ENCODE results near the gene HES7. TPM values are rescaled to one million over a fixed set of nuclear protein-coding genes. Genes with fewer than 3 reads are reported as not detected.
"Not testable (repeated sequence)": the region's sequence is repeated elsewhere in the genome, so short reads cannot be mapped to it uniquely, and the experiment has no call there.

Gene HES7
- total and polyA plus RNA-seq, 2 experiments from 2014 or later = not detected

DNA sequence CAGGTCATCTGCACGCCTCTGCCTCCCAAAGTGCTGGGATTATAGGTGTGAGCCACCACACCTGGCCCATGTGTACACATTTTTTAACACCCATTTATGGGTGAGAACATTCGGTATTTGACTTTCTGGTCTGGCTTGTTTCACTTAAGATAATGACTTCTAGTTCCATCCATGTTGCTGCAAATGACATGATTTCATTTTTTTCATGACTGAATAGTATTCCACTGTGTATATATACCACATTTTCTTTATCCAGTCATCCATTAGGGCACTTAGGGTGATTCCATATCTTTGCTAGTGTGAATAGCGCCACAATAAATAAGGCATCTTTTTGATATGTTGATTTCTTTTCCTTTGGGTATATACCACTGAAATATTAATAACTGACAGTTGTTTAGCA lies 42.0 kb downstream of the HES7 start:
- H3K9ac ChIP-seq = no peak overlapping the region
- H3K4me3 ChIP-seq = no peak overlapping the region
- no peaks in the 10 kb centered on the region for H3K9me3 ChIP-seq (ENCODE audit: low read depth)
- WGBS, 2 experiments (ENCODE audit: low coverage in 1 of 2, low lambda C conversion rate in 2 of 2, missing lambda C conversion rate in 2 of 2) = 66 to 75% methylated on average over 3 of the region's 3 CpGs
- H4K20me1 ChIP-seq (ENCODE audit: insufficient read depth) = no peaks in the 10 kb centered on the region
- TF ChIP-seq EZH2phosphoT487 (IDR thresholded peaks at IDR 0.05; ENCODE audit: insufficient read depth, low read depth) (no peak), EZH2 (IDR thresholded peaks at IDR 0.05; ENCODE audit: insufficient read depth, poor library complexity, severe bottlenecking) (no peak)
- H3K27me3 ChIP-seq (replicated peaks; ENCODE audit: insufficient read depth) = peaks cover 18% of the 10 kb centered on the region; the same call in 1 of the 2 replicates
- H3K79me2 ChIP-seq (ENCODE audit: insufficient read depth) = no peaks in the 10 kb centered on the region
- no peaks in the 10 kb centered on the region for H3K4me1 ChIP-seq (ENCODE audit: insufficient read depth)
- no peaks in the 10 kb centered on the region for H3F3A ChIP-seq (ENCODE audit: insufficient read depth)
- H3K9me2 ChIP-seq (ENCODE audit: insufficient read depth) = no peaks in the 10 kb centered on the region
- H3K4me2 ChIP-seq (ENCODE audit: unreplicated experiment) = no peak overlapping the region
- H3K27ac ChIP-seq = no peak overlapping the region
- in situ Hi-C loops (cut with MboI) = no loop called here
- no peak for DNase-seq
- H2AFZ ChIP-seq = no peak overlapping the region
- no peaks in the 10 kb centered on the region for H3K36me3 ChIP-seq (ENCODE audit: low read depth)

DNA sequence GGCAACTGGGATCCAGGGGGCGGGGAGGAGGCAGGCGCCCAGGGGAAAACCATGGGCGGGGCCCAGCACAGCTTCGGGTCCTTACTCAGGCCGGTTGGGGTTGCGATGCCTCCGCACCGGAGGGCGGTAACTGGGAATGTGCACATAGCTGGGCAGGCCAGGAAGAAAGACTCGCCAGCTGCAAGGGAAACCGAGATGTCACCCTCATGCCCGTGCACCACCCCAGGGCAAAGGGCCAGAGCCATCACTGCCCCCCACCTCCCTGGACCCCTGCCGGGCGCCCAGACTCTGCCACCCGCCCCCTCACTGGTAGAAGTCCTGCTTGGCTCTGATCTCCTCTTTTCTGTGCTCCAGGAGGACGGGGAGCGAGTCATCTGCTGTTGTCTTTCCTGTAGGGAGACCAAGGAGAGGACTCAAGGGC lies 43.1 kb downstream of the HES7 start:
- Histone ChIP-seq H2AFZ (peak overlapping the region; percentile 83; the same call in 1 of the 2 replicates), H3F3A (ENCODE audit: insufficient read depth) (no peaks in the 10 kb centered on the region), H3K9me2 (ENCODE audit: insufficient read depth) (no peaks in the 10 kb centered on the region), H3K79me2 (ENCODE audit: insufficient read depth) (no peaks in the 10 kb centered on the region), H3K4me3 (no peak overlapping the region), H3K9me3 (ENCODE audit: low read depth) (no peaks in the 10 kb centered on the region), H3K27ac (no peak overlapping the region), H4K20me1 (ENCODE audit: insufficient read depth) (no peaks in the 10 kb centered on the region), H3K36me3 (ENCODE audit: low read depth) (no peaks in the 10 kb centered on the region), H3K27me3 (replicated peaks; ENCODE audit: insufficient read depth) (peaks cover 18% of the 10 kb centered on the region; the same call in 1 of the 2 replicates), H3K4me2 (ENCODE audit: unreplicated experiment) (no peak overlapping the region), H3K4me1 (ENCODE audit: insufficient read depth) (no peaks in the 10 kb centered on the region), H3K9ac (no peak overlapping the region)
- peak; percentile 45 for DNase-seq
- TF ChIP-seq EZH2 (IDR thresholded peaks at IDR 0.05; ENCODE audit: insufficient read depth, poor library complexity, severe bottlenecking) (no peak), EZH2phosphoT487 (IDR thresholded peaks at IDR 0.05; ENCODE audit: insufficient read depth, low read depth) (no peak)
- 30 to 39% methylated on average over 10 to 14 of the region's 17 CpGs for WGBS, 2 experiments (ENCODE audit: low coverage in 1 of 2, low lambda C conversion rate in 2 of 2, missing lambda C conversion rate in 2 of 2)
- in situ Hi-C loops (cut with MboI) = no loop called here

DNA sequence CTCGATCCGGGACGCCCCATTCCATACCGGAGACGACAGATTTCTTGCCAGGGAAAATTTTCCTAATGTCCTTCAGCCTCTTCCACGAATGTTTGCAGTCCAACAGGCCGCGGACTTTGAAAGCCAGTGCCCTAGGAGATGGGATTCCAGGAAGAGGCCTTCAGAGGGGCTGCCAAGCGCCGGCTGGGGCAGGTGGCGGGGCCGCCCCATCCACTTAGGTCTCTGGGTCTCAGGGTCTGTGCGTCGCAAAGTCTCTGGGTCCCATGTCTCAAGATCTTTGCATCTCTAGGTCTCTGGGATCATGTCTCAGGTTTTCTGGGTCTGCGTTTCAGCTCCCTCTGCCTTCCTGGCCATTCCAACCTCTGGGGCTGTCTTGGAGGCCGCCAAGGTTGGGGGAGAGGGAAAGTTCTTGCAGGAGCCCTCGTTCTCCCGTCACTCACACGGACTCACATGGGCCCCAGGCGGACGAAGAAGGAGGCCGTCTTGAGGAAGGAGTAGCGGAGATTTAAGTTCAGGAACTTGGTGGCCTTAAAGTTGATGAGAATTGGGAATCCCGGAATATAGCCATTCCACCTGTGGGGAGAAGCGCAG lies 43.6 kb downstream of the HES7 start:
- Histone ChIP-seq H3K4me1 (ENCODE audit: insufficient read depth) (no peaks in the 10 kb centered on the region), H3K4me2 (ENCODE audit: unreplicated experiment) (peak overlapping the region; percentile 73), H2AFZ (peak overlapping the region; percentile 83), H3K79me2 (ENCODE audit: insufficient read depth) (no peaks in the 10 kb centered on the region), H3F3A (ENCODE audit: insufficient read depth) (no peaks in the 10 kb centered on the region), H3K9me3 (ENCODE audit: low read depth) (no peaks in the 10 kb centered on the region), H3K36me3 (ENCODE audit: low read depth) (no peaks in the 10 kb centered on the region), H4K20me1 (ENCODE audit: insufficient read depth) (no peaks in the 10 kb centered on the region), H3K27me3 (replicated peaks; ENCODE audit: insufficient read depth) (peaks cover 22% of the 10 kb centered on the region), H3K9ac (no peak overlapping the region), H3K9me2 (ENCODE audit: insufficient read depth) (no peaks in the 10 kb centered on the region), H3K4me3 (peak overlapping the region; percentile 68), H3K27ac (no peak overlapping the region)
- in situ Hi-C loops (cut with MboI) = no loop called here
- TF ChIP-seq EZH2 (IDR thresholded peaks at IDR 0.05; ENCODE audit: insufficient read depth, poor library complexity, severe bottlenecking) = no peak
- TF ChIP-seq EZH2phosphoT487 (IDR thresholded peaks at IDR 0.05; ENCODE audit: insufficient read depth, low read depth) = no peak
- no peak for DNase-seq
- 16 to 19% methylated on average over 22 to 25 of the region's 25 CpGs for WGBS, 2 experiments (ENCODE audit: low coverage in 1 of 2, low lambda C conversion rate in 2 of 2, missing lambda C conversion rate in 2 of 2)

DNA sequence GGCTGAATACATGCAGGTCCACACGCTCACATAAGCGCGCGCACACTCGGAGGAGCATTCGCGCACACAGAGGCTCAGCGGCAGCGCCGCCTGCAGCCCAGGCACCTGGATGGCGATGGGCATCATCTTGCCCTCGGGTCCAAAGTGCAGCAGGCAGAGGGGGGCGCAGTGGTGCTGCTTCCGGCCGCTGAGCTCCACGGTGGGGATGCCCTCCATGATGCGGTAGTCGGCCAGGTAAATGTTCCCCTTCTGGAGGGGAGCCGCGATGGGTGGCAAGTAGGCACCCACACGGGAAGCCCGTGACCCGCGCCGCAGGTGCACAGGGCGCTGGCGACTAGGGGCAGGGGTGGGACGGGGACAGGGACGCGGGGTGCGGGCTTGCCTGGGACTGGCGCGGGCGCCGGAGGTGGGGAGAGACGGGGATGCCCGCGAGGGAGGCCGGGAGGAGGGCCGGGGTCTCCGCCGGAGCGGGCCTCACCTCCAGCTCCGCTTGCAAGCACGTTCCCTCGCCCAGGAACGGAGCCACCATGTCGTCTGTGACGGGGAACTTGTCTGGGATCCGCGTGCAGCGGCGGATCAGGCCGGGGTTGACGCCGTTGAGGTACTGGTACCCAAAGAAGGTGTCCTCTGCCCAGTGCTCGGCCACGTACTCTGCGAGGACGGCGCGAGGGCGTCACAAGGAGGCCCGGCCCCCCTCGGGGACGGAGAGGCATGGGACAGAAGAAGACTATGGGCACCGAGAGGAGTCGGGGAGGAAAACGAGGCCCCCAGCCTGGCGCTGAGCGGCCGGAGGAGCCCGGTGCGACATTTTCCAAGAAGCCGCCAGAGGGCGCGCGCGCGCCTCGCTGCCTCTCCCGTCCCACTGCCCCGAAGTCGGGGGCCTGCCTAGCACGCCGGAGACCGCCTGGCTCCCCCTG lies 44.4 kb downstream of the HES7 start:
- H3K9ac ChIP-seq = no peak overlapping the region
- no peak for TF ChIP-seq EZH2phosphoT487 (IDR thresholded peaks at IDR 0.05; ENCODE audit: insufficient read depth, low read depth)
- TF ChIP-seq EZH2 (IDR thresholded peaks at IDR 0.05; ENCODE audit: insufficient read depth, poor library complexity, severe bottlenecking) = no peak
- peak overlapping the region; percentile 83 for H2AFZ ChIP-seq
- peak; percentile 68 for DNase-seq
- no peaks in the 10 kb centered on the region for H4K20me1 ChIP-seq (ENCODE audit: insufficient read depth)
- peaks cover 30% of the 10 kb centered on the region for H3K27me3 ChIP-seq (replicated peaks; ENCODE audit: insufficient read depth)
- no peak overlapping the region for H3K27ac ChIP-seq
- no peaks in the 10 kb centered on the region for H3K79me2 ChIP-seq (ENCODE audit: insufficient read depth)
- H3F3A ChIP-seq (ENCODE audit: insufficient read depth) = no peaks in the 10 kb centered on the region
- peak overlapping the region; percentile 68 for H3K4me3 ChIP-seq
- in situ Hi-C loops (cut with MboI) = no loop called here
- H3K9me3 ChIP-seq (ENCODE audit: low read depth) = no peaks in the 10 kb centered on the region
- H3K4me1 ChIP-seq (ENCODE audit: insufficient read depth) = no peaks in the 10 kb centered on the region
- peak overlapping the region; percentile 73 for H3K4me2 ChIP-seq (ENCODE audit: unreplicated experiment)
- no peaks in the 10 kb centered on the region for H3K36me3 ChIP-seq (ENCODE audit: low read depth)
- H3K9me2 ChIP-seq (ENCODE audit: insufficient read depth) = no peaks in the 10 kb centered on the region
- 7 to 10% methylated on average over 67 to 84 of the region's 87 CpGs for WGBS, 2 experiments (ENCODE audit: low coverage in 1 of 2, low lambda C conversion rate in 2 of 2, missing lambda C conversion rate in 2 of 2)

DNA sequence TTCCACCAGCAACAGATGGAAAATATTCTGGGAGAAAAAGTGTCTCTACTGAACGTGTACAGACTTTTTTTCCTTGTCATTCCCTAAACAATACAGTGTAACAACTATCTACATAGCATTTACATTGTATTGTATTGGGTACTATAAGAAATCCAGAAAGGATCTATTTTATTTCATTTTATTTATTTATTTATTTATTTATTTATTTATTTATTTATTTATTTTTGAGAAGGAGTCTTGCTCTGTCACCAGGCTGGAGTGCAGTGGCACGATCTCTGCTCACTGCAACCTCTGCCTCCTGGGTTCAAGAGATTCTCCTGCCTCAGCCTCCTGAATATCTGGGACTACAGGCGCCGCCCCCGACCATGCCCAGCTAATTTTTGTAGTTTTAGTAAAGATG lies 46.0 kb downstream of the HES7 start:
- H3K4me1 ChIP-seq (ENCODE audit: insufficient read depth); H2AFZ ChIP-seq; H3K36me3 ChIP-seq (ENCODE audit: low read depth); H3K4me2 ChIP-seq (ENCODE audit: unreplicated experiment); H3K79me2 ChIP-seq (ENCODE audit: insufficient read depth); H3K4me3 ChIP-seq; H3F3A ChIP-seq (ENCODE audit: insufficient read depth); H3K27ac ChIP-seq; in situ Hi-C loops (cut with MboI); H3K9me2 ChIP-seq (ENCODE audit: insufficient read depth); H3K9me3 ChIP-seq (ENCODE audit: low read depth); DNase-seq; H3K9ac ChIP-seq; H4K20me1 ChIP-seq (ENCODE audit: insufficient read depth): not testable (repeated sequence)
- WGBS, 2 experiments (ENCODE audit: low coverage in 1 of 2, low lambda C conversion rate in 2 of 2, missing lambda C conversion rate in 2 of 2) = 73 to 80% methylated on average over 5 of the region's 5 CpGs
- H3K27me3 ChIP-seq (replicated peaks; ENCODE audit: insufficient read depth) = peaks cover 39% of the 10 kb centered on the region

All from GM23248 (cell line).